ENCODE measurements around the gene SERPINA10.

- TF ChIP-seq CTCF (IDR thresholded peaks at IDR 0.05) = no peak
- TF ChIP-seq ZNF232 (CRISPR knock-in tag; IDR thresholded peaks at IDR 0.05) = no peak
- TF ChIP-seq PREB (CRISPR knock-in tag; IDR thresholded peaks at IDR 0.05; ENCODE audit: borderline replicate concordance) = no peak
- TF ChIP-seq TEAD1 (CRISPR knock-in tag; IDR thresholded peaks at IDR 0.05) = no peak
- no peak for TF ChIP-seq MAX (CRISPR knock-in tag; IDR thresholded peaks at IDR 0.05)
- no peak for TF ChIP-seq KAT7 (CRISPR knock-in tag; IDR thresholded peaks at IDR 0.05; ENCODE audit: borderline replicate concordance)
- no peak for TF ChIP-seq HMGXB4 (CRISPR knock-in tag; IDR thresholded peaks at IDR 0.05)
- TF ChIP-seq OVOL2 (CRISPR knock-in tag; IDR thresholded peaks at IDR 0.05; ENCODE audit: borderline replicate concordance) = no peak
Observed at GRCh38 chr14:94321421-94322271, 28.6 kb upstream of the SERPINA10 start.
